DOHH2 (cell line): ENCODE measurements around the gene MED13L.

Experiments used
- H3F3A ChIP-seq: fragments of 200-600 bp; sonication (generic), shearing (Covaris generic); 2 replicates; pipeline ENCODE4 v1.6.0; 2016; ENCODE audit warnings: antibody characterized with exemption, mild to moderate bottlenecking; ENCODE audit not compliant: control insufficient read depth, insufficient read depth
- H3K27ac ChIP-seq: fragments of 200-600 bp; sonication (generic); 2 replicates; pipeline ENCODE4 v1.5.1; 2014; ENCODE audit warnings: low read depth, mild to moderate bottlenecking, low read length, moderate library complexity
- H3K27me3 ChIP-seq: fragments of 200-600 bp; sonication (generic); 2 replicates; pipeline ENCODE4 v1.6.1; 2014; ENCODE audit warnings: mild to moderate bottlenecking, low read length, mixed read lengths; ENCODE audit not compliant: control insufficient read depth
- H3K36me3 ChIP-seq: fragments of 200-600 bp; sonication (generic); 2 replicates; pipeline ENCODE4 v1.6.1; 2014; ENCODE audit warnings: mild to moderate bottlenecking, low read length, moderate library complexity, mixed read lengths; ENCODE audit not compliant: control insufficient read depth
- H3K4me1 ChIP-seq: fragments of 200-600 bp; sonication (generic); 2 replicates; pipeline ENCODE4 v1.6.1; 2014; ENCODE audit warnings: mild to moderate bottlenecking, low read length, mixed read lengths; ENCODE audit not compliant: control insufficient read depth
- H3K4me2 ChIP-seq: fragments of 200-600 bp; sonication (generic); 2 replicates; pipeline ENCODE4 v1.6.0; 2014; ENCODE audit warnings: mild to moderate bottlenecking, low read length, moderate library complexity
- H3K4me3 ChIP-seq: fragments of 200-600 bp; sonication (generic); 2 replicates; pipeline ENCODE4 v1.5.1; 2014; ENCODE audit warnings: mild to moderate bottlenecking, low read length, mixed read lengths
- H3K79me2 ChIP-seq: fragments of 200-600 bp; sonication (generic); 2 replicates; pipeline ENCODE4 v1.6.1; 2014; ENCODE audit warnings: mild to moderate bottlenecking, low read length, mixed read lengths; ENCODE audit not compliant: control insufficient read depth
- H3K9me2 ChIP-seq: fragments of 200-600 bp; sonication (generic); replicated peaks from 2 replicates; pipeline ENCODE4 v1.6.1; 2014; ENCODE audit warnings: mild to moderate bottlenecking, low read length, mixed read lengths; ENCODE audit not compliant: control insufficient read depth
- H3K9me3 ChIP-seq: fragments of 200-600 bp; sonication (generic); 2 replicates; pipeline ENCODE4 v1.6.1; 2014; ENCODE audit warnings: antibody characterized with exemption, low read length, mixed read lengths; ENCODE audit not compliant: control insufficient read depth, insufficient read depth
- H4K20me1 ChIP-seq: fragments of 200-600 bp; sonication (generic); 2 replicates; pipeline ENCODE4 v1.6.0; 2014; ENCODE audit warnings: low read depth, mild to moderate bottlenecking, antibody characterized with exemption, low read length, moderate library complexity; ENCODE audit not compliant: control insufficient read depth, insufficient read depth
- CTCF ChIP-seq: fragments of 200-600 bp; sonication (generic); IDR thresholded peaks from one replicate; pipeline ENCODE4 v1.5.1; 2014; ENCODE audit warnings: antibody characterized with exemption, mild to moderate bottlenecking, low read depth, low read length; ENCODE audit not compliant: poor library complexity, severe bottlenecking
- EZH2phosphoT487 ChIP-seq: fragments of 200-600 bp; sonication (generic); IDR thresholded peaks from 2 replicates; pipeline ENCODE4 v1.6.1; 2017; ENCODE audit warnings: borderline replicate concordance, mild to moderate bottlenecking, antibody characterized with exemption, low read length, moderate library complexity, mixed read lengths

Gene MED13L

GRCh38 chr12:115962216-115962615 is 315.3 kb downstream of the MED13L start:
- no peaks in the 10 kb centered on the region for H3K9me2 ChIP-seq
- H3F3A ChIP-seq: no peaks in the 10 kb centered on the region
- H3K4me3 ChIP-seq: no peak overlapping the region
- no peaks in the 10 kb centered on the region for H3K4me1 ChIP-seq
- no peak overlapping the region for H3K27ac ChIP-seq
- H4K20me1 ChIP-seq: no peaks in the 10 kb centered on the region
- no peaks in the 10 kb centered on the region for H3K27me3 ChIP-seq
- H3K4me2 ChIP-seq: no peak overlapping the region
- H3K79me2 ChIP-seq: no peaks in the 10 kb centered on the region
- TF ChIP-seq EZH2phosphoT487 (no peak), CTCF (no peak)
- H3K36me3 ChIP-seq: peaks cover 32% of the 10 kb centered on the region
- no peaks in the 10 kb centered on the region for H3K9me3 ChIP-seq

GRCh38 chr12:115960868-115961802 is 316.4 kb downstream of the MED13L start:
- no peaks in the 10 kb centered on the region for H4K20me1 ChIP-seq
- H3K4me2 ChIP-seq: no peak overlapping the region
- peaks cover 32% of the 10 kb centered on the region for H3K36me3 ChIP-seq
- no peak for TF ChIP-seq CTCF
- no peak for TF ChIP-seq EZH2phosphoT487
- H3K27me3 ChIP-seq: no peaks in the 10 kb centered on the region
- H3F3A ChIP-seq: no peaks in the 10 kb centered on the region
- no peak overlapping the region for H3K4me3 ChIP-seq
- no peaks in the 10 kb centered on the region for H3K79me2 ChIP-seq
- H3K27ac ChIP-seq: no peak overlapping the region
- no peaks in the 10 kb centered on the region for H3K4me1 ChIP-seq
- no peaks in the 10 kb centered on the region for H3K9me3 ChIP-seq
- no peaks in the 10 kb centered on the region for H3K9me2 ChIP-seq

- no peak for TF ChIP-seq EZH2phosphoT487
- TF ChIP-seq CTCF: no peak
- Histone ChIP-seq H4K20me1 (no peaks in the 10 kb centered on the region), H3K9me3 (no peaks in the 10 kb centered on the region), H3K4me3 (no peak overlapping the region), H3K36me3 (peaks cover 15% of the 10 kb centered on the region), H3K27ac (no peak overlapping the region), H3F3A (no peaks in the 10 kb centered on the region), H3K4me2 (no peak overlapping the region), H3K9me2 (no peaks in the 10 kb centered on the region), H3K27me3 (no peaks in the 10 kb centered on the region), H3K4me1 (no peaks in the 10 kb centered on the region), H3K79me2 (no peaks in the 10 kb centered on the region)
Observed at GRCh38 chr12:115957686-115958290, 319.7 kb downstream of the MED13L start.
